Body of pancreas (tissue), 4 donors: Measurements from ENCODE around the gene RASA3. TPM values are rescaled to one million over a fixed set of nuclear protein-coding genes. Genes with fewer than 3 reads are reported as not detected.

Experiments used
- ATAC-seq: fragments of 150-250 bp; one replicate; pipeline ENCODE4 v1.9.1; 2016
- DNase-seq, 4 donors: peaks; one replicate each; pipeline ENCODE4 v3.0.0-alpha.2; 2019
- H3K27ac ChIP-seq, 4 donors: fragments of 200-600 bp; sonication (generic); 1 replicate in 3 of 4; 2 replicates in 1 of 4; pipeline versions ENCODE4 v1.5.1 to v1.6.1; 2016 to 2019; ENCODE audit warnings: mild to moderate bottlenecking in 1 of 4, mixed read lengths in 1 of 4, moderate library complexity in 1 of 4
- H3K27me3 ChIP-seq, 2 donors: fragments of 200-600 bp; sonication (generic); one replicate each; pipeline ENCODE4 v1.6.0; 2016; ENCODE audit warnings: mild to moderate bottlenecking in 1 of 2
- H3K36me3 ChIP-seq, 2 donors: fragments of 200-600 bp; sonication (generic); replicated peaks in 1 of 2; 2 replicates each; pipeline ENCODE4 v1.5.1; 2016; ENCODE audit warnings: low read depth in 2 of 2; ENCODE audit not compliant: insufficient read depth in 1 of 2
- H3K4me1 ChIP-seq: fragments of 200-600 bp; sonication (generic); one replicate; pipeline ENCODE4 v1.6.0; 2016
- H3K4me3 ChIP-seq, 2 donors: fragments of 200-600 bp; sonication (generic); 1 replicate in 1 of 2; 2 replicates in 1 of 2; pipeline ENCODE4 v1.5.1; 2016 to 2019
- H3K9me3 ChIP-seq, 3 donors: fragments of 200-600 bp; sonication (generic); 1 replicate in 2 of 3; 2 replicates in 1 of 3; pipeline ENCODE4 v1.5.1; 2016
- POLR2A ChIP-seq, 3 donors: fragments of 450-650 bp; IDR thresholded peaks; one replicate each; pipeline ENCODE4 v1.6.1; 2016; ENCODE audit warnings: antibody characterized with exemption in 3 of 3, mild to moderate bottlenecking in 2 of 3
- WGBS, 2 donors: methylation state at CpG; one replicate each; pipeline ENCODE4 v1.1.5; 2017; 5-methylcytosine and 5-hydroxymethylcytosine counted together
- intact Hi-C: fragments of 100-400 bp; cut with DNase I; formaldehyde crosslinking; loops from one replicate; pipeline ENCODE4 v1.15.1; 2023
- total RNA-seq, 2 donors: library from RNA; depleted of rRNA; stranded (reverse); fragments of >200 nt; gene quantifications; one replicate each; pipeline ENCODE4 v1.1.0, GENCODE V29; 2016
- TF ChIP-seq, protein P1 (sequence below), 7 experiments: fragments of 450-650 bp in 4 of 7; fragments of 200-600 bp in 3 of 7; sonication (generic) in 3 of 7; IDR thresholded peaks; one replicate each; pipeline ENCODE4 v1.5.1; 2016 to 2019; ENCODE audit warnings: antibody characterized with exemption in 7 of 7

Gene RASA3
- total RNA-seq, 2 donors from 2014 or later, result 10.2 to 19.2 TPM

- no peaks in the 10 kb centered on the region for H3K36me3 ChIP-seq
- no peak for DNase-seq
- H3K4me1 ChIP-seq, result no peaks in the 10 kb centered on the region
- no peaks in the 10 kb centered on the region for H3K9me3 ChIP-seq
- H3K27ac ChIP-seq, result no peak overlapping the region
- TF ChIP-seq POLR2A (IDR thresholded peaks at IDR 0.05), result no peak
- TF ChIP-seq, protein P1, sequence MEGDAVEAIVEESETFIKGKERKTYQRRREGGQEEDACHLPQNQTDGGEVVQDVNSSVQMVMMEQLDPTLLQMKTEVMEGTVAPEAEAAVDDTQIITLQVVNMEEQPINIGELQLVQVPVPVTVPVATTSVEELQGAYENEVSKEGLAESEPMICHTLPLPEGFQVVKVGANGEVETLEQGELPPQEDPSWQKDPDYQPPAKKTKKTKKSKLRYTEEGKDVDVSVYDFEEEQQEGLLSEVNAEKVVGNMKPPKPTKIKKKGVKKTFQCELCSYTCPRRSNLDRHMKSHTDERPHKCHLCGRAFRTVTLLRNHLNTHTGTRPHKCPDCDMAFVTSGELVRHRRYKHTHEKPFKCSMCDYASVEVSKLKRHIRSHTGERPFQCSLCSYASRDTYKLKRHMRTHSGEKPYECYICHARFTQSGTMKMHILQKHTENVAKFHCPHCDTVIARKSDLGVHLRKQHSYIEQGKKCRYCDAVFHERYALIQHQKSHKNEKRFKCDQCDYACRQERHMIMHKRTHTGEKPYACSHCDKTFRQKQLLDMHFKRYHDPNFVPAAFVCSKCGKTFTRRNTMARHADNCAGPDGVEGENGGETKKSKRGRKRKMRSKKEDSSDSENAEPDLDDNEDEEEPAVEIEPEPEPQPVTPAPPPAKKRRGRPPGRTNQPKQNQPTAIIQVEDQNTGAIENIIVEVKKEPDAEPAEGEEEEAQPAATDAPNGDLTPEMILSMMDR (IDR thresholded peaks at IDR 0.05), result no peak
- no peak overlapping the region for H3K4me3 ChIP-seq
- ATAC-seq, result no peak
- H3K27me3 ChIP-seq, result no peaks in the 10 kb centered on the region
- 84 to 91% methylated on average over 10 to 15 of the region's 15 CpGs for WGBS, 2 donors
- intact Hi-C loops, result no loop called here
These were observed 127.2 kb downstream of the RASA3 start for GRCh38 chr13:114005206-114005724.

GRCh38 chr13:114004420-114005205, 127.8 kb downstream of the RASA3 start:
- Histone ChIP-seq H3K9me3 (no peaks in the 10 kb centered on the region), H3K27ac (no peak overlapping the region), H3K4me3 (no peak overlapping the region), H3K36me3 (no peaks in the 10 kb centered on the region), H3K27me3 (no peaks in the 10 kb centered on the region), H3K4me1 (no peaks in the 10 kb centered on the region)
- ATAC-seq (no peak), DNase-seq (peak in 1 of 4 donors; percentile 11)
- intact Hi-C loops, result no loop called here
- WGBS, 2 donors, result 85 to 90% methylated on average over 39 to 41 of the region's 41 CpGs
- no peak for TF ChIP-seq POLR2A (IDR thresholded peaks at IDR 0.05)
- TF ChIP-seq, protein P1 (IDR thresholded peaks at IDR 0.05), result no peak

DNA sequence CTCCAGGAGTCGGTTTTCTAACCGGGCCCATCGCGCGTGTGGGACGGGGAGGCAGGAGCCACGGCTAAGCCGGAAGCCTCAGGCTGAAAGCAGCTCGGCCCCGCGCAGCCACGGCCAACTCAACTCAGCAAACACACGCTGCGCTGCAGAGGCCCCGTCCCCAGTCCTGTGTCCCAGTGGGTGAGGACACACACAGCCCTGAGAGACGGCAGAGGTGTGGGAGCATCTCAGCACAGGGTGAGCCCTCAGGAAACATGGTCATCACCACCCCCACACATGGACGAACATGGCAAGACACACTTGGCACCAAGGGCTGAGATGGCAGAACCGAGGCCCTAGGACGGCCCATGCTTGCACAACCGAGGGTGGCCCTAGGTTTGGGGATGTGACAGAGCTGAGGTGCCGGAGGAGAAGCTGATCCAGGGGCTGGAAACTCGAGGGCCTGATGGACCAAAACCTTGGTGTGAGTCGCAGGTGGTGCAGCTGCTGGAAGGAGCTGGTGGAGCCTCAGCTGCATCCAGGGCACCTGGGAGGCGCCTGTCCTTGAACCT, 129.6 kb downstream of the RASA3 start:
- no peak overlapping the region for H3K27ac ChIP-seq
- intact Hi-C loops, result no loop called here
- no peaks in the 10 kb centered on the region for H3K4me1 ChIP-seq
- H3K4me3 ChIP-seq, result no peak overlapping the region
- H3K27me3 ChIP-seq, result no peaks in the 10 kb centered on the region
- H3K36me3 ChIP-seq, result no peaks in the 10 kb centered on the region
- TF ChIP-seq POLR2A (IDR thresholded peaks at IDR 0.05), result no peak
- TF ChIP-seq, protein P1 (IDR thresholded peaks at IDR 0.05), result no peak
- DNase-seq, result peak in 1 of 4 donors; percentile 6
- WGBS, 2 donors, result 86% methylated on average over 23 to 24 of the region's 24 CpGs
- H3K9me3 ChIP-seq, result no peaks in the 10 kb centered on the region
- no peak for ATAC-seq

DNA sequence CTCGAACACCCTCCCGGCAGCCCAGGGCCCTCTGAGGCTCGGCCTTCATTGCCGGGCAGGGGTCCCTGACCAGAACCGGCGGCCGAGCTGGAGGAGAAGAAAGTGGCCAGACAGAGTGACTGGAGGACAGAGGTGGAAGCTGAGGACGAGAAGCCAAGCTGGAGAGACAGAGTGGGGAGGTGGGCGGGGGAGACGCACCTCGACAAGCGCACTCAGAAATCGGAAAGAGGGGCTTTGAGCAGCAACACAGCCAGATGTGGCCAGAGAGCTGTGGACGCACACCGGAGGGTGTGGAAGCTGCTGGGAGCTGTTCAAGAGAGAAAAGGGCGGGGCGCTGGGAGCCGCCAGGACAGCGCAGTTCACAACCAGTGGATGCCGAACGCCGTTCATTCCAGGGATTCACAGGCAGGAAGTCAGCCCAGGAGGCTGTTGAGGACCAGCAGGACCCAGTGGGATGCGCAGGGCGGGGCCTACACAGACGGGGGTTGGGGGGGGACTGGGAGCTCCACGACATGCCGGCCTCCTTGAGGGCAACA, 130.3 kb downstream of the RASA3 start:
- WGBS, 2 donors, result 83 to 94% methylated on average over 22 of the region's 27 CpGs
- TF ChIP-seq, protein P1 (IDR thresholded peaks at IDR 0.05), result no peak
- no peak for TF ChIP-seq POLR2A (IDR thresholded peaks at IDR 0.05)
- Histone ChIP-seq H3K27me3 (no peaks in the 10 kb centered on the region), H3K27ac (no peak overlapping the region), H3K36me3 (no peaks in the 10 kb centered on the region), H3K9me3 (no peaks in the 10 kb centered on the region), H3K4me1 (no peaks in the 10 kb centered on the region), H3K4me3 (no peak overlapping the region)
- intact Hi-C loops, result no loop called here
- DNase-seq, result no peak
- no peak for ATAC-seq
